HCT116 (cell line): ENCODE measurements around the gene RARS2. TPM values are rescaled to one million over a fixed set of nuclear protein-coding genes. Genes with fewer than 3 reads are reported as not detected.
A peak's percentile ranks its signal among the peaks of the same experiment; 100 is the strongest.

Experiments used
- ATAC-seq: fragments of 200-7000 bp; cut with Tn5 transposase; 2 replicates; pipeline ENCODE4 v1.9.1; 2020; ENCODE audit warnings: mild to moderate bottlenecking, moderate library complexity
- BruUV-seq: library from RNA; stranded (reverse); fragments of 400-500 nt; replicated peaks from 2 replicates; lab custom pipeline; 2021; lab: Mats Ljungman, UMichigan
- CTCF ChIA-PET: fragments of 300-600 bp; sonication (Branson Sonifier 250); formaldehyde crosslinking; loops from one replicate; lab custom pipeline; 2021; ENCODE audit warnings: antibody characterized with exemption; lab: Charles Lee
- POLR2A ChIA-PET: fragments of 300-600, 350-600 bp; sonication (Branson Sonifier 250); formaldehyde crosslinking; loops from one replicate; lab custom pipeline; 2021; ENCODE audit warnings: antibody characterized with exemption; lab: Charles Lee
- RAD21 ChIA-PET, 2 experiments: fragments of 300-600 bp; sonication (Branson Sonifier 250); formaldehyde crosslinking; loops; one replicate each; lab custom pipeline; 2023; ENCODE audit warnings: low total read pairs in 2 of 2; ENCODE audit not compliant: uncharacterized antibody in 2 of 2, unreplicated experiment in 2 of 2, low non-redundant PET in 1 of 2; lab: Charles Lee
- DNase-seq: peaks from one replicate; pipeline ENCODE4 v3.0.0-alpha.2; 2010; ENCODE audit warnings: low read depth, low spot score
- H2AFZ ChIP-seq: fragments of 200-600 bp; shearing (Covaris generic), sonication (generic); 2 replicates; pipeline ENCODE4 v1.6.1; 2017; ENCODE audit warnings: low read depth, mixed run types, mixed read lengths, antibody characterized with exemption, low read length; ENCODE audit not compliant: poor library complexity, severe bottlenecking
- H3K27ac ChIP-seq: 2 replicates; pipeline ENCODE4 v1.5.1; 2012; ENCODE audit warnings: low read depth, low read length
- H3K27me3 ChIP-seq: fragments of 200-600 bp; sonication (generic); 2 replicates; pipeline ENCODE4 v1.6.1; 2016; ENCODE audit warnings: mixed run types, low read length, mixed read lengths; ENCODE audit not compliant: insufficient read depth
- H3K36me3 ChIP-seq, 2 experiments: fragments of 200-500 bp in 1 of 2; fragments of 200-600 bp in 1 of 2; sonication (Bioruptor generic) in 1 of 2; sonication (generic) in 1 of 2; 2 replicates each; pipeline versions ENCODE4 v1.5.1 to v1.6.1; 2014 to 2016; ENCODE audit warnings: low read length in 2 of 2, inconsistent platforms in 1 of 2, mixed read lengths in 1 of 2, mixed run types in 1 of 2; ENCODE audit not compliant: insufficient read depth in 2 of 2, control insufficient read depth in 1 of 2
- H3K4me1 ChIP-seq, 2 experiments: fragments of 200-600 bp in 1 of 2; sonication (generic) in 1 of 2; 2 replicates each; pipeline versions ENCODE4 v1.5.1 to v1.6.1; 2012 to 2017; ENCODE audit warnings: low read length in 2 of 2, inconsistent platforms in 1 of 2, mild to moderate bottlenecking in 1 of 2, mixed read lengths in 1 of 2, mixed run types in 1 of 2, moderate library complexity in 1 of 2; ENCODE audit not compliant: insufficient read depth in 2 of 2, control insufficient read depth in 1 of 2
- H3K4me2 ChIP-seq: fragments of 200-600 bp; sonication (generic); 2 replicates; pipeline ENCODE4 v1.6.1; 2017; ENCODE audit warnings: mixed run types, low read length, mixed read lengths
- H3K4me3 ChIP-seq, 2 experiments: fragments of 200-600 bp in 1 of 2; sonication (generic) in 1 of 2; replicated peaks in 1 of 2; 2 replicates each; pipeline ENCODE4 v1.5.1; 2011 to 2016; ENCODE audit warnings: low read length in 2 of 2, control low read depth in 1 of 2, low read depth in 1 of 2, mild to moderate bottlenecking in 1 of 2, mixed read lengths in 1 of 2, mixed run types in 1 of 2
- H3K79me2 ChIP-seq: fragments of 200-600 bp; sonication (generic); 2 replicates; pipeline ENCODE4 v1.6.1; 2017; ENCODE audit warnings: mild to moderate bottlenecking, mixed run types, low read length, moderate library complexity, mixed read lengths; ENCODE audit not compliant: insufficient read depth
- H3K9ac ChIP-seq: fragments of 200-600 bp; sonication (generic); 2 replicates; pipeline ENCODE4 v1.6.1; 2016; ENCODE audit warnings: low read length, mixed read lengths
- H3K9me2 ChIP-seq: fragments of 200-600 bp; sonication (generic), shearing (Covaris generic); 2 replicates; pipeline ENCODE4 v1.6.1; 2017; ENCODE audit warnings: mixed run types, mild to moderate bottlenecking, moderate library complexity; ENCODE audit not compliant: insufficient read depth
- H3K9me3 ChIP-seq, 2 experiments: fragments of 200-500 bp in 1 of 2; fragments of 200-600 bp in 1 of 2; sonication (Bioruptor generic) in 1 of 2; sonication (generic) in 1 of 2; 2 replicates each; pipeline ENCODE4 v1.6.1; 2014 to 2017; ENCODE audit warnings: low read length in 2 of 2, mixed read lengths in 2 of 2, inconsistent platforms in 1 of 2, low read depth in 1 of 2, mild to moderate bottlenecking in 1 of 2, mixed run types in 1 of 2, moderate library complexity in 1 of 2; ENCODE audit not compliant: control insufficient read depth in 1 of 2, insufficient read depth in 1 of 2
- H4K20me1 ChIP-seq: fragments of 200-600 bp; sonication (generic), shearing (Covaris generic); 2 replicates; pipeline ENCODE4 v1.6.1; 2017; ENCODE audit warnings: mixed run types, mild to moderate bottlenecking, moderate library complexity; ENCODE audit not compliant: insufficient read depth
- CBX3 ChIP-seq: IDR thresholded peaks from 2 replicates; pipeline ENCODE4 v1.6.1; 2012; ENCODE audit warnings: low read depth
- EGR1 ChIP-seq: IDR thresholded peaks from 2 replicates; pipeline ENCODE4 v1.6.1; 2012; ENCODE audit warnings: low read depth
- ELF1 ChIP-seq: IDR thresholded peaks from 2 replicates; pipeline ENCODE4 v1.6.1; 2012; ENCODE audit warnings: low read depth, borderline replicate concordance
- EZH2phosphoT487 ChIP-seq: fragments of 200-600 bp; IDR thresholded peaks from 2 replicates; pipeline ENCODE4 v1.6.1; 2018; ENCODE audit warnings: antibody characterized with exemption, borderline replicate concordance
- FOSL1 ChIP-seq: IDR thresholded peaks from 2 replicates; pipeline ENCODE4 v1.6.1; 2012; ENCODE audit warnings: low read depth
- JUND ChIP-seq: IDR thresholded peaks from 2 replicates; pipeline ENCODE4 v1.6.1; 2012
- POLR2AphosphoS5 ChIP-seq: IDR thresholded peaks from 2 replicates; pipeline ENCODE4 v1.6.1; 2011; ENCODE audit warnings: mild to moderate bottlenecking, low read depth, low read length, moderate library complexity
- SIN3A ChIP-seq: IDR thresholded peaks from 2 replicates; pipeline ENCODE4 v1.6.1; 2012; ENCODE audit warnings: low read depth
- SP1 ChIP-seq: IDR thresholded peaks from 2 replicates; pipeline ENCODE4 v1.6.1; 2012; ENCODE audit warnings: low read depth
- YY1 ChIP-seq: IDR thresholded peaks from 2 replicates; pipeline ENCODE4 v1.6.1; 2011; ENCODE audit warnings: low read length, low read depth, moderate library complexity, mild to moderate bottlenecking; ENCODE audit not compliant: insufficient replicate concordance; ENCODE audit errors: extremely low read depth
- ZBTB33 ChIP-seq: IDR thresholded peaks from 2 replicates; pipeline ENCODE4 v1.6.1; 2011; ENCODE audit warnings: mild to moderate bottlenecking, low read length, moderate library complexity; ENCODE audit not compliant: insufficient replicate concordance; ENCODE audit errors: extremely low read depth
- ZFX ChIP-seq: fragments of 450-650 bp; IDR thresholded peaks from 2 replicates; pipeline ENCODE4 v1.6.1; 2017
- ZNF274 ChIP-seq: fragments of 200-500 bp; sonication (Bioruptor generic); IDR thresholded peaks from 2 replicates; pipeline ENCODE4 v1.6.1; 2014; ENCODE audit warnings: mild to moderate bottlenecking, low read depth, low read length, inconsistent platforms
- intact Hi-C: fragments of 100-400 bp; cut with micrococcal nuclease; formaldehyde crosslinking; loops from 2 replicates; pipeline ENCODE4 v1.10.0; 2022
- total RNA-seq: library from RNA; stranded (reverse); gene quantifications from one replicate; pipeline ENCODE4 v1.2.1, GENCODE V29; 2021; ENCODE audit not compliant: unreplicated experiment
- TF ChIP-seq, protein P1 (sequence below): IDR thresholded peaks from 2 replicates; pipeline ENCODE4 v1.6.1; 2012
- TF ChIP-seq, protein P2 (sequence below): IDR thresholded peaks from 2 replicates; pipeline ENCODE4 v1.6.1; 2012

RARS2 gene
- total RNA-seq, 1 experiment from 2014 or later, result 34.8 TPM

- peak overlapping the region; percentile 90; the same call in 1 of the 2 replicates for H3K27ac ChIP-seq
- H3K27me3 ChIP-seq, result no peaks in the 10 kb centered on the region
- BruUV-seq, result TSS peak; percentile 21
- peaks cover 0 to 14% of the 10 kb centered on the region in 2 experiments; a peak in 1 of 4 replicates for H3K36me3 ChIP-seq
- peak overlapping the region; percentile 72 for H3K9ac ChIP-seq
- TF ChIP-seq ZFX, result no peak
- no peak for TF ChIP-seq ELF1
- no peak for TF ChIP-seq ZNF274
- H3K79me2 ChIP-seq, result peaks cover 43% of the 10 kb centered on the region
- peak overlapping the region; percentile 87 for H3K4me2 ChIP-seq
- no peaks in the 10 kb centered on the region for H3K9me3 ChIP-seq
- ChIA-PET CTCF (no interaction called here), RAD21 (no interaction called here), POLR2A (no interaction called here)
- no peaks in the 10 kb centered on the region for H3K9me2 ChIP-seq
- H3K4me3 ChIP-seq, result peak overlapping the region; percentile 19 to 56; a peak in 3 of 4 replicates
- ATAC-seq (no peak), DNase-seq (no peak)
- H4K20me1 ChIP-seq, result no peaks in the 10 kb centered on the region
- peaks cover 31 to 54% of the 10 kb centered on the region in 2 experiments for H3K4me1 ChIP-seq
- intact Hi-C loops, result no loop called here
- H2AFZ ChIP-seq, result no peak overlapping the region
Measured at GRCh38 chr6:87482366-87482765, 107.4 kb downstream of the RARS2 start.

DNA sequence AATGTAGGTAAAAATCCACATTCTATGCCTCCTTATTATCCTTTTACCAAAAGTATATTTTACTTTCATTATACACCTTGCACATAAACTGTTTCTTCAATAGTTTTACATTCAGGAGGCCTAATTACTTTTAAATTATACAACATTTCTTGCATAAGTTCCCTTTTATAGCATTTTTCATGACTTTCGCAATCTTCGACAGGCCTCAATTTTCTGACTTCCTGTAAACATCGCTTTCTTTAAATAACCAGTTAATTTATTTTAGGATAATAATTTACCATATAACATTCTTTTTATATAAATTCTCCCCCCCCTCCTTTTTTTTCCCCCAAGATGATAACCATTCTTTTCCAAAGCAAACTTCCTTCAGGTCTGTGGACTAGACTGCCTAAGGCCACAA, 107.9 kb downstream of the RARS2 start:
- Histone ChIP-seq H3K4me2 (peak overlapping the region; percentile 87), H3K4me3 (peak overlapping the region in 1 of 2 experiments; percentile 56; a peak in 1 of 4 replicates), H3K27me3 (no peaks in the 10 kb centered on the region), H3K36me3 (peaks cover 0 to 14% of the 10 kb centered on the region in 2 experiments; a peak in 1 of 4 replicates), H4K20me1 (no peaks in the 10 kb centered on the region), H2AFZ (no peak overlapping the region), H3K79me2 (peaks cover 42% of the 10 kb centered on the region), H3K9me2 (no peaks in the 10 kb centered on the region)
- POLR2A ChIA-PET, result no interaction called here
- CTCF ChIA-PET, result no interaction called here
- no peak for ATAC-seq
- no peak for DNase-seq
- RAD21 ChIA-PET, result no interaction called here
- intact Hi-C loops, result no loop called here
- BruUV-seq, result no TSS peak
- TF ChIP-seq FOSL1 (no peak), JUND (no peak), SP1 (no peak), YY1 (no peak), EGR1 (no peak), EZH2phosphoT487 (no peak), SIN3A (no peak), CBX3 (no peak), POLR2AphosphoS5 (no peak), ZBTB33 (no peak), ZNF274 (no peak)
- TF ChIP-seq, protein P1, sequence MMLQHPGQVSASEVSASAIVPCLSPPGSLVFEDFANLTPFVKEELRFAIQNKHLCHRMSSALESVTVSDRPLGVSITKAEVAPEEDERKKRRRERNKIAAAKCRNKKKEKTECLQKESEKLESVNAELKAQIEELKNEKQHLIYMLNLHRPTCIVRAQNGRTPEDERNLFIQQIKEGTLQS, result no peak
- TF ChIP-seq, protein P2, sequence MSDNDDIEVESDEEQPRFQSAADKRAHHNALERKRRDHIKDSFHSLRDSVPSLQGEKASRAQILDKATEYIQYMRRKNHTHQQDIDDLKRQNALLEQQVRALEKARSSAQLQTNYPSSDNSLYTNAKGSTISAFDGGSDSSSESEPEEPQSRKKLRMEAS, result no peak
- TF ChIP-seq, all 23 proteins: peak for 0
- no peaks in the 10 kb centered on the region for H3K9me3 ChIP-seq
- peak overlapping the region; percentile 72 for H3K9ac ChIP-seq
- peaks cover 31 to 51% of the 10 kb centered on the region in 2 experiments for H3K4me1 ChIP-seq
- H3K27ac ChIP-seq, result peak overlapping the region; percentile 90; the same call in 1 of the 2 replicates
